ENCODE data around the gene TRAF4. TPM values are rescaled to one million over a fixed set of nuclear protein-coding genes. Genes with fewer than 3 reads are reported as not detected.

The TRAF4 gene
- total and polyA plus RNA-seq, 9 of the 15 experiments (the other 6 are each of a cell fraction or from before 2014, with no cell fraction given) = 2.4 to 147 (median 72.4) TPM

GRCh38 chr17:28735242-28735722 is 8.5 kb upstream of the TRAF4 start (continued):
- TF ChIP-seq SMARCE1 (IDR thresholded peaks at IDR 0.05) (peak; percentile 92), CBX2 (IDR thresholded peaks at IDR 0.05; ENCODE audit: insufficient read depth, low read length, poor library complexity, severe bottlenecking) (no peak), PHF20 (IDR thresholded peaks at IDR 0.05; ENCODE audit: partially characterized antibody) (no peak), PTBP1 (IDR thresholded peaks at IDR 0.05; ENCODE audit: low read depth, low read length) (no peak), POLR3G (IDR thresholded peaks at IDR 0.05; ENCODE audit: extremely low read depth, insufficient read length, insufficient replicate concordance) (no peak), RBFOX2 (IDR thresholded peaks at IDR 0.05; ENCODE audit: low read depth, low read length) (0 out of 2 replicates have a peak, but pooled peaks have one; percentile 42), FOXA3 (CRISPR knock-in tag; conservative IDR thresholded peaks at IDR 0.05 in 1 of 2, IDR thresholded peaks at IDR 0.05 in 1 of 2) (no peak), CCNT2 (IDR thresholded peaks at IDR 0.05; ENCODE audit: borderline replicate concordance, extremely low read depth, insufficient read length, low read depth, low read length) (peak; percentile 44), IFI16 (CRISPR knock-in tag; IDR thresholded peaks at IDR 0.05) (no peak), ADNP (tag; IDR thresholded peaks at IDR 0.05) (no peak), U2AF2 (optimal IDR thresholded peaks at IDR 0.05; ENCODE audit: low read depth, low read length) (no peak), NCOA6 (IDR thresholded peaks at IDR 0.05) (no peak), KLF16 (IDR thresholded peaks at IDR 0.05) (no peak), RBM34 (IDR thresholded peaks at IDR 0.05; ENCODE audit: borderline replicate concordance, insufficient read depth, low read length) (no peak), MCM7 (IDR thresholded peaks at IDR 0.05) (no peak), TFAM (CRISPR knock-in tag; conservative IDR thresholded peaks at IDR 0.05) (no peak), POLR3A (IDR thresholded peaks at IDR 0.05; ENCODE audit: borderline replicate concordance, extremely low read depth, insufficient read depth, insufficient read length) (no peak), POLR2A (conservative IDR thresholded peaks at IDR 0.05) (peak; percentile 35), NR4A1 (CRISPR knock-in tag; IDR thresholded peaks at IDR 0.05) (no peak), NR4A1 (tag; IDR thresholded peaks at IDR 0.05) (no peak; the same call in 1 of the 2 replicates), PTTG1 (tag; IDR thresholded peaks at IDR 0.05; ENCODE audit: low read depth) (no peak), BMI1 (IDR thresholded peaks at IDR 0.05; ENCODE audit: low read length) (no peak), TARDBP (IDR thresholded peaks at IDR 0.05) (0 out of 2 replicates have a peak, but pooled peaks have one; percentile 24), TCFL5 (CRISPR knock-in tag; conservative IDR thresholded peaks at IDR 0.05) (no peak), ZNF507 (tag; conservative IDR thresholded peaks at IDR 0.05) (no peak), IRF9 (tag; IDR thresholded peaks at IDR 0.05) (no peak), PHF8 (IDR thresholded peaks at IDR 0.05; ENCODE audit: borderline replicate concordance, low read length) (peak; percentile 35; the same call in 1 of the 2 replicates), RFX7 (CRISPR knock-in tag; IDR thresholded peaks at IDR 0.05) (no peak), ZNF143 (CRISPR knock-in tag; IDR thresholded peaks at IDR 0.05) (no peak), POLR2B (IDR thresholded peaks at IDR 0.05; ENCODE audit: low read depth, partially characterized antibody) (no peak), STAT5B (CRISPR knock-in tag; IDR thresholded peaks at IDR 0.05) (no peak)
- TF ChIP-seq, protein P1, sequence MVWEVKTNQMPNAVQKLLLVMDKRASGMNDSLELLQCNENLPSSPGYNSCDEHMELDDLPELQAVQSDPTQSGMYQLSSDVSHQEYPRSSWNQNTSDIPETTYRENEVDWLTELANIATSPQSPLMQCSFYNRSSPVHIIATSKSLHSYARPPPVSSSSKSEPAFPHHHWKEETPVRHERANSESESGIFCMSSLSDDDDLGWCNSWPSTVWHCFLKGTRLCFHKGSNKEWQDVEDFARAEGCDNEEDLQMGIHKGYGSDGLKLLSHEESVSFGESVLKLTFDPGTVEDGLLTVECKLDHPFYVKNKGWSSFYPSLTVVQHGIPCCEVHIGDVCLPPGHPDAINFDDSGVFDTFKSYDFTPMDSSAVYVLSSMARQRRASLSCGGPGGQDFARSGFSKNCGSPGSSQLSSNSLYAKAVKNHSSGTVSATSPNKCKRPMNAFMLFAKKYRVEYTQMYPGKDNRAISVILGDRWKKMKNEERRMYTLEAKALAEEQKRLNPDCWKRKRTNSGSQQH (CRISPR knock-in tag; IDR thresholded peaks at IDR 0.05) = no peak

Measured in K562 (cell line).